Activated CD8-positive, alpha-beta memory T cell treated with anti-CD3 and anti-CD28 coated beads for 36 hours (primary cell): Measurements from ENCODE around the gene PDZRN4. TPM values are rescaled to one million over a fixed set of nuclear protein-coding genes. Genes with fewer than 3 reads are reported as not detected.

ENCODE experiments used
- CTCF ChIA-PET: fragments of 350-600 bp; sonication (Branson Sonifier 250); formaldehyde crosslinking; loops from one replicate; lab custom pipeline; 2021; ENCODE audit warnings: antibody characterized with exemption; lab: Charles Lee
- POLR2A ChIA-PET: fragments of 350-600 bp; sonication (Branson Sonifier 250); formaldehyde crosslinking; loops from one replicate; lab custom pipeline; 2021; ENCODE audit warnings: antibody characterized with exemption; lab: Charles Lee
- total RNA-seq, 2 experiments: library from RNA; stranded (reverse); gene quantifications; one replicate each; pipeline ENCODE4 v1.2.3, GENCODE V29; 2021

The PDZRN4 gene
- total RNA-seq, 2 experiments from 2014 or later, result not detected

- CTCF ChIA-PET, result no interaction called here
- POLR2A ChIA-PET, result no interaction called here
Observed at GRCh38 chr12:41474001-41474400, 285.9 kb downstream of the PDZRN4 start.

GRCh38 chr12:41476499-41477439 lies 288.6 kb downstream of the PDZRN4 start:
- POLR2A ChIA-PET, result no interaction called here
- CTCF ChIA-PET, result no interaction called here

- ChIA-PET POLR2A (no interaction called here), CTCF (no interaction called here)
Observed at GRCh38 chr12:41479426-41479825, 291.3 kb downstream of the PDZRN4 start.

GRCh38 chr12:41485203-41485602 lies 297.1 kb downstream of the PDZRN4 start:
- CTCF ChIA-PET, result no interaction called here
- POLR2A ChIA-PET, result no interaction called here

- CTCF ChIA-PET, result no interaction called here
- POLR2A ChIA-PET, result no interaction called here
Observed at GRCh38 chr12:41486718-41487117, 298.6 kb downstream of the PDZRN4 start.

- ChIA-PET POLR2A (no interaction called here), CTCF (interaction anchor here (0.7 kb wide), 1 partner anchor 528 kb away, joined by 3 read pairs; no protein-coding TSS in a partner anchor)
Observed at GRCh38 chr12:41496009-41496408, 307.9 kb downstream of the PDZRN4 start.

GRCh38 chr12:41497409-41497808 lies 309.3 kb downstream of the PDZRN4 start:
- CTCF ChIA-PET, result no interaction called here
- POLR2A ChIA-PET, result no interaction called here

- ChIA-PET POLR2A (no interaction called here), CTCF (no interaction called here)
Observed at GRCh38 chr12:41504976-41505375, 316.9 kb downstream of the PDZRN4 start.

- POLR2A ChIA-PET, result no interaction called here
Observed at GRCh38 chr12:41507286-41507685, 319.2 kb downstream of the PDZRN4 start.

GRCh38 chr12:41509271-41510055 lies 321.3 kb downstream of the PDZRN4 start:
- CTCF ChIA-PET, result no interaction called here
- POLR2A ChIA-PET, result no interaction called here

More at GRCh38 chr12:41507286-41507685, 319.2 kb downstream of the PDZRN4 start:
- CTCF ChIA-PET, result no interaction called here

GRCh38 chr12:41510470-41510869 lies 322.4 kb downstream of the PDZRN4 start:
- ChIA-PET CTCF (no interaction called here), POLR2A (no interaction called here)

- ChIA-PET CTCF (no interaction called here), POLR2A (no interaction called here)
Observed at GRCh38 chr12:41511247-41511646, 323.1 kb downstream of the PDZRN4 start.

- POLR2A ChIA-PET, result no interaction called here
- CTCF ChIA-PET, result no interaction called here
Observed at GRCh38 chr12:41512497-41512896, 324.4 kb downstream of the PDZRN4 start.

- CTCF ChIA-PET, result no interaction called here
- POLR2A ChIA-PET, result no interaction called here
Observed at GRCh38 chr12:41514021-41514777, 326.1 kb downstream of the PDZRN4 start.

- CTCF ChIA-PET, result no interaction called here
- POLR2A ChIA-PET, result no interaction called here
Observed at GRCh38 chr12:41514907-41515306, 326.8 kb downstream of the PDZRN4 start.

- POLR2A ChIA-PET, result no interaction called here
Observed at GRCh38 chr12:41515953-41516352, 327.8 kb downstream of the PDZRN4 start.

GRCh38 chr12:41520869-41521268 lies 332.7 kb downstream of the PDZRN4 start:
- POLR2A ChIA-PET, result no interaction called here
- CTCF ChIA-PET, result no interaction called here

More at GRCh38 chr12:41515953-41516352, 327.8 kb downstream of the PDZRN4 start:
- CTCF ChIA-PET, result no interaction called here

- POLR2A ChIA-PET, result no interaction called here
- CTCF ChIA-PET, result no interaction called here
Observed at GRCh38 chr12:41521872-41522379, 333.8 kb downstream of the PDZRN4 start.

GRCh38 chr12:41527062-41527461 lies 338.9 kb downstream of the PDZRN4 start:
- POLR2A ChIA-PET, result no interaction called here
- CTCF ChIA-PET, result no interaction called here
